Effector memory CD4-positive, alpha-beta T cell (primary cell): ENCODE data around the gene FAM83E.

Source experiments
- DNase-seq, 3 donors: peaks; one replicate each; pipeline ENCODE4 v3.0.0-alpha.2; 2020
- H3K27ac ChIP-seq: 2 replicates; pipeline ENCODE4 v1.7.0; 2013; ENCODE audit warnings: mild to moderate bottlenecking, low read length, moderate library complexity; ENCODE audit not compliant: insufficient read depth, poor library complexity, severe bottlenecking
- H3K27me3 ChIP-seq: replicated peaks from 2 replicates; pipeline ENCODE4 v1.7.0; 2013; ENCODE audit warnings: mild to moderate bottlenecking, low read length; ENCODE audit not compliant: insufficient read depth, control insufficient read depth, poor library complexity, severe bottlenecking
- H3K36me3 ChIP-seq: 2 replicates; pipeline ENCODE4 v1.7.0; 2013; ENCODE audit warnings: mild to moderate bottlenecking, low read length, moderate library complexity; ENCODE audit not compliant: control insufficient read depth, insufficient read depth
- H3K4me1 ChIP-seq: 2 replicates; pipeline ENCODE4 v1.7.0; 2013; ENCODE audit warnings: low read length, mild to moderate bottlenecking; ENCODE audit not compliant: control insufficient read depth, insufficient read depth, poor library complexity, severe bottlenecking
- H3K4me3 ChIP-seq: 2 replicates; pipeline ENCODE4 v1.7.0; 2013; ENCODE audit warnings: low read length, low read depth, mild to moderate bottlenecking; ENCODE audit not compliant: insufficient read depth, poor library complexity, severe bottlenecking
- H3K9me3 ChIP-seq: 2 replicates; pipeline ENCODE4 v1.7.0; 2013; ENCODE audit warnings: mild to moderate bottlenecking, low read length, moderate library complexity; ENCODE audit not compliant: control insufficient read depth

FAM83E gene

DNA sequence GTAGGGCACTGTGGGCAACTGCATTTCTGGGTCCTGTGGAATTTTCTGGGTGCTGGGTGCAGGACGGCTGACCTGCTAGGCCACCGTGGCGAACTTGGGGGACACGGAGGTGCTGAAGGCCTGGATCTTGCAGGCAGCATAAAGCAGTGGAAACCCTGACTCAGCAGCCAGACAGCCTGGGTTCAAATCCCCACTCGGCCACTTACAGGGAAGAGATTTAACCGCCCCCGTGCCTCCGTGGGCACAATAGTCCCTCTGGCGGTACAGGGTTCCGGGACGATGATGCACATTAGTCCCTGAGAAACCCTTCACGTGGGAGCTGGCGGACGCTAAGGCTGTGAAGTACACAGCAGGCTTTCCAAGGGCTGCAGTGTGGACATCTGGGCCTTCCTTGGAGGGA lies 3.0 kb downstream of the FAM83E start:
- H3K36me3 ChIP-seq = peaks cover 23% of the 10 kb centered on the region
- H3K4me1 ChIP-seq = peaks cover 13% of the 10 kb centered on the region
- H3K9me3 ChIP-seq = no peaks in the 10 kb centered on the region
- H3K4me3 ChIP-seq = no peak overlapping the region
- no peak overlapping the region for H3K27ac ChIP-seq
- H3K27me3 ChIP-seq = no peaks in the 10 kb centered on the region
- no peak for DNase-seq

DNA sequence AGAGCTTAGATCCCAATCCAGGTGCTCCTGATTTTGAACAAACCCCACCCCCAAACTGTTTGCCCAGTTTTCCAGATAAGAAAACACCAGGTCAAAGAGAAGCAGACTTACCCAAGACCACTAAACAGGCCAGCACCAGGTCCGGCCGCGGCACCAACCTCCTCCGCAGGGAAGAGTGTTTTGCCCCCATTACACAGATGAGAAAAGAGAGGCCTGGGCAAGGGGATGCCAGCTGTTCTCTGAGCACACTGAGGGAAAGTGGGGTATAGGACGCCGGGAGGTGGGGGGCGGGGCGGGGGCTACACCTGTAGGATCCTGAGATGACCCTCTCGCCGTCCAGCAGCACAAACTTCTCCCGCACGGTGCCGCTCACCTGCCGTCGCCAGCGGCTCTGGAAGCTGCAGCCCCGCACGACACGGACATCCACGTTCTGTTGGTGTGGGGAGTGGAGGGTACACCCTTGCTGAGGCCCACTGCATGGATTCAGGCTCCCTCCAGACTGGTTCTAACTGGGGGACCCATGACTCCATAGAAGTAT lies 5.2 kb downstream of the FAM83E start:
- Histone ChIP-seq H3K4me3 (no peak overlapping the region), H3K4me1 (peaks cover 5% of the 10 kb centered on the region), H3K9me3 (no peaks in the 10 kb centered on the region), H3K27me3 (no peaks in the 10 kb centered on the region), H3K36me3 (peaks cover under 1% of the 10 kb centered on the region), H3K27ac (no peak overlapping the region)
- no peak for DNase-seq

DNA sequence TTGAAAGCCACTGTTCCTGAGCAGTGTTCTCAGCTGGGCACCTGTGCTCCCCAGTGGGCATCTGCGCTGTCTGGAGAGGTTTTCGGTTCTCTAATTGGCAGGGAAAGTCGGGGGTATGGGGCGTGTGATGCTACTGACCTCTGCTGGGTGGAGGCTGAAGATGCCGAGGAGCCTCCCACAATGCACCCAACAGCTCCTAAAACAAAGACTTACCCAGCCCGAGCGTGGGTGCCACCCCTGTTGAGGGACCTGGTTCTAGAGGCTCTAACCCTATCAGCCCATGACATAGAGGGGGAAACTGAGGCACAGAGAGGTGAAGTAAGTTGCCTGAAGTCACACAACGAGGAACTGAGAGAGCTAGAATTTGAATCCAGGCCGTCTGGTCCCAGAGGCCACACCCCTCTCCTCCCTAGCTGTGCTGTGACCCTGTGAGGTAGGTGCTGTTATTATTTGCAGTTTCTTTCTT lies 6.0 kb downstream of the FAM83E start:
- no peaks in the 10 kb centered on the region for H3K9me3 ChIP-seq
- peak; percentile 26 to 38 (median 27) for DNase-seq
- H3K36me3 ChIP-seq = no peaks in the 10 kb centered on the region
- H3K4me1 ChIP-seq = peaks cover 5% of the 10 kb centered on the region
- H3K27ac ChIP-seq = no peak overlapping the region
- H3K4me3 ChIP-seq = no peak overlapping the region
- no peaks in the 10 kb centered on the region for H3K27me3 ChIP-seq

DNA sequence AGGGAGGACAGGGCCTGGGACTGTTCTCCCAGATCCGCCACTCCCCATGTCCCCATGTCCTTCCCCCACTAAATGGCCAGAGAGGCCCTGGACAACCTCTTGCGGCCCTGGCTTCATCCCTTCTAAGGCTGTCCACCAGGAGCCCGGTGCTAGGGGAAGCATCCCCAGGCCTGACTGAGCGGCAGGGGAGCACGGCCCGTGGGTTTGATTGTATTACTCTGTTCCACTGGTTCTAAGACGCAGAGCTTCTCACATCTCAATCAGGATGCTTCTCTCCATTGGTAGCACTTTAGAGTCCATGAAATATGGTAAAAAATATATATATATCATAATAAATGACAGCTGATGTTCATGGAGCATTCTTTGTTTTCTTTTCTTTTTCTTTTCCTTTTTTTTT lies 7.5 kb downstream of the FAM83E start:
- no peaks in the 10 kb centered on the region for H3K36me3 ChIP-seq
- no peaks in the 10 kb centered on the region for H3K27me3 ChIP-seq
- H3K27ac ChIP-seq = no peak overlapping the region
- DNase-seq = no peak
- H3K4me1 ChIP-seq = peaks cover 5% of the 10 kb centered on the region
- H3K9me3 ChIP-seq = no peaks in the 10 kb centered on the region
- no peak overlapping the region for H3K4me3 ChIP-seq

DNA sequence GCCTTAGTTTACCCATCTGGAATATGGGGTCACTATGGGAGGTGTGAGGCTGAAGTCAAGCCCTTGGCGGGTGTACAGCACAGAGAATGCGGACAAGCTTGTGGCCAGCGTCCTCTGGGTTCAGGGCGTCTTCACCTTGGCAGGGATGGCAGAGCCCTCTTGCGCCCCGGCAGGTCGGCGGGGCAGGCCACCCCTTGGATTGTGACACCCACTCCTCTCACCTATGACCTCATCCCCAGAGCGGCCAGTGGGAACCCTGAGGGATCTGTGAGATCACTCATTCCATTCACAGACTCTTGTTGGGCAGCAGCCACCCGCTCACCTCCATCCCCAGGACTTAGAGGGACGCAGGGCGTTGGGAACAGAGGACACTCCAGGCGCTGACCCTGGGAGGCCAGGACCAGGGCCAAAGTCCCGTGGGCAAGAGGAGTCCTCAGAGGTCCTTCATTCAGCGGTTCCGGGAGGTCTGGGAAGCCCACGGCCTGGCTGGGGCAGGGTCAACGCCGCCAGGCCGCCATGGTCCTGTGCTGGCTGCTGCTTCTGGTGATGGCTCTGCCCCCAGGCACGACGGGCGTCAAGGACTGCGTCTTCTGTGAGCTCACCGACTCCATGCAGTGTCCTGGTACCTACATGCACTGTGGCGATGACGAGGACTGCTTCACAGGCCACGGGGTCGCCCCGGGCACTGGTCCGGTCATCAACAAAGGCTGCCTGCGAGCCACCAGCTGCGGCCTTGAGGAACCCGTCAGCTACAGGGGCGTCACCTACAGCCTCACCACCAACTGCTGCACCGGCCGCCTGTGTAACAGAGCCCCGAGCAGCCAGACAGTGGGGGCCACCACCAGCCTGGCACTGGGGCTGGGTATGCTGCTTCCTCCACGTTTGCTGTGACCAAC lies 8.2 kb downstream of the FAM83E start, which contains the start of gene SPACA4:
SPACA4 (plus strand) TSS at position 280 of the 896 bp plus-strand sequence; CDS start at position 517, 237 bp downstream.
- Histone ChIP-seq H3K27ac (no peak within 1 kb of the TSS), H3K9me3 (no peaks in the 10 kb centered on the region), H3K27me3 (no peaks in the 10 kb centered on the region), H3K36me3 (no peaks in the 10 kb centered on the region), H3K4me3 (no peak within 1 kb of the TSS), H3K4me1 (peaks cover 5% of the 10 kb centered on the region)
- DNase-seq = no peak

DNA sequence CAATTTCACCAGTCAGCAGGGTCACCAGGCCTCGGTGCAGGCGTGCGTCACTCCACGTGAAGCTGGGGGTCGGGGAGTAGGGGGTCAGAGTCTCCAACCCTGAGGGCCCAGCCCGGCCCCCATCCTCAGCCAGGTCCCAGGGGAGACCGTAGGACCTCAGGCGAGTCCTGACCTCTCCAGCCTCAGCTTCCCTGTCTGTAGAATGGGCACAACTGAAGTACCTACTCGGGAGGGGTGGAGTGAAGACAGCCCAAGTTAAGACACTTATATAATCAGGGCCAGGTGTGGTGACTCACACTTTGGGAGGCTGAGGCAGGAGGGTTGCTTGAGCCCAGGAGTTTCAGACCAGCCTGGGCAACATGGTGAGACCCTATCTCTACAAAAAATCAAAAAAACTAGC lies 11.0 kb downstream of the FAM83E start:
- Histone ChIP-seq H3K4me3 (no peak overlapping the region), H3K4me1 (peaks cover 3% of the 10 kb centered on the region), H3K27ac (no peak overlapping the region), H3K27me3 (no peaks in the 10 kb centered on the region), H3K36me3 (no peaks in the 10 kb centered on the region), H3K9me3 (no peaks in the 10 kb centered on the region)
- DNase-seq = no peak

DNA sequence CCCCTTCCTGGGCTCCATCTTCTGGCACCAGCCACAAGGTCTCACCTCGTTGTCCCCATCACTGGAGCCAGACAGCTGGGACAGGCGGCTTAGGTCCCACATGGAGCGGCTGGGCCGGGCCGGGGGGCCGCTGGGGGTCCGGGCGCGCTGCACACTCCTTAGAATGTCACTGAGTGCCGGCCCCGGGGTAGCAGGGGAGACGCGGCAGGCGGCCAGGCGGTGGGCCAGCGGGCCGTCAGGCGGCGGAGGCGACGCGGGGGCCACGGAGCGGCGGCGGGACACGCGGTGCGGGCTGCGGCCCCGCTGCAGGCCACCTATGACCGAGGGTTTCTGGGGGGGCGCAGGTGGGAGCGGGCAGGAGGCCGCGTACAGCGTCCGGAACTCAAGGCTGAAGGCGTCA lies 11.4 kb downstream of the FAM83E start:
- Histone ChIP-seq H3K9me3 (no peaks in the 10 kb centered on the region), H3K36me3 (no peaks in the 10 kb centered on the region), H3K4me1 (no peaks in the 10 kb centered on the region), H3K27ac (no peak overlapping the region), H3K4me3 (no peak overlapping the region), H3K27me3 (no peaks in the 10 kb centered on the region)
- no peak for DNase-seq

DNA sequence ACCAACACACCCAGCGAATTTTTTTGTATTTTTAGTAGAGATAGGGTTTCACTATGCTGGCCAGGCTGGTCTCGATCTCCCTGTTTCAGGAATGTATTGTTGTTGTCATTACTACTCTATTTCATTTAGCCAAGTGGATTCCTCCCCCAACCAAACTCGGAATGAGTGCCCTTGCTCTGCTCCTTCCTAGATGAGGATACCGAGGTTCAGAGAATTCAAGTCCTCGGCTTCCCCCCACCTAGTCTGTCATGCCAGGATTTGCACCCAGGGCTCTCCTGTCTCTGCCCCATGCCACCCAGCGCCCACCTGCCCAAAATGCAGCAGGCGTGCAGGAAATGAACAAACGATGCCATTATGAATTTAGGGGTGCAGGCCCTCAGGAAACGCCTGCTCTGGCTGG lies 11.9 kb downstream of the FAM83E start:
- Histone ChIP-seq H3K27me3 (no peaks in the 10 kb centered on the region), H3K27ac (no peak overlapping the region), H3K4me1 (no peaks in the 10 kb centered on the region), H3K9me3 (no peaks in the 10 kb centered on the region), H3K4me3 (no peak overlapping the region), H3K36me3 (no peaks in the 10 kb centered on the region)
- no peak for DNase-seq

DNA sequence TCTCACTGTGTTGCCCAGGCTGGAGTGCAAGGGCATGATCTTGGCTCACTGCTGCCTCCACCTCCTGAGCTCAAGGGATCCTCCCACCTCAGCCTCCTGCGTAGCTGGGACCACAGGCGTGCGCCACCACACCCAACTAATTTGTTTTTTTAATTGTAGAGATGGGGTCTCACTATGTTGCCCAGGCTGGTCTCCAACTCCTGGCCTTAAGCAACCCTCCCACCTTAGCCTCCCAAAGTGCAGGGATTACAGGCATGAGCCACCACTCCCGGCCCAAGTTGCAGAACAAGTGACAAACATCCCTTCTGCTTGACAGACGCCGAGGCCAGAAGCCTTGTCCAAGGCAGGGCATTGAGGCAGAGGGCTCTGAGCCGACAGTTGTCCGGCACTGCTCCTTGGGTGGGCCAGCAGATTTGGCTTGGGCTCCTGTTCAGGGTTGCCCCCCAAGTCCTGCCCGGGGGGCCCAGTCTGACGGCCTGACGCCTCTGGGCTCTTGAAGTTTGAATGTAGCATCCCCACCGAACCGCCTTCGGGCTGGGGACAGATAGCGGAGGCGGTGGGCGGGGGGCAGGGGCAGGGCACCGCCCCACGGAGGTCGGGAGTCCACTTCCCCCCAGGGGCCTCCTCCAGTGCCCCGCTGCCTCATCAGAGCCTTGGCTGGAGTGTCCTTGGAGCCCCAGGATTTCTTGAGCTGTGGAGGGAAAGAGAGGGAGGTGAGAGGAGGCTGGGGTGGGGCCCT lies 14.0 kb downstream of the FAM83E start:
- Histone ChIP-seq H3K9me3 (no peaks in the 10 kb centered on the region), H3K4me3 (no peak overlapping the region), H3K27me3 (no peaks in the 10 kb centered on the region), H3K36me3 (no peaks in the 10 kb centered on the region), H3K27ac (no peak overlapping the region), H3K4me1 (peaks cover 11% of the 10 kb centered on the region)
- DNase-seq = no peak
